ENCODE measurements around the gene DENND6B. TPM values are rescaled to one million over a fixed set of nuclear protein-coding genes. Genes with fewer than 3 reads are reported as not detected.

The DENND6B gene
- total RNA-seq = 1.5 and 9.8 TPM in 2 replicates

GRCh38 chr22:50326956-50327710 lies at the start of gene DENND6B:
Gene DENND6B (minus strand): TSS chr22:50327012. CDS start chr22:50326988, 24 bp downstream.

GRCh38 chr22:50342651-50343540 lies 16.1 kb upstream of the DENND6B start, which contains the start of gene PPP6R2:
Gene PPP6R2 (plus strand): TSS chr22:50343327. CDS start chr22:50393909, 50,582 bp downstream.

GRCh38 chr22:50306753-50307749 lies 19.8 kb downstream of the DENND6B start, which contains the start of gene PLXNB2:
Gene PLXNB2 (minus strand): TSS chr22:50307646. CDS start chr22:50290584, 17,062 bp downstream.

GRCh38 chr22:50269970-50270665 lies 56.7 kb downstream of the DENND6B start, which contains the start of gene MAPK11:
Gene MAPK11 (minus strand): TSS chr22:50270380. CDS start chr22:50270292, 88 bp downstream.

GRCh38 chr22:50261615-50262459 lies 65.0 kb downstream of the DENND6B start, which contains the start of gene MAPK12:
Gene MAPK12 (minus strand): TSS chr22:50261683. CDS start chr22:50261509, 174 bp downstream.

Other genes starting within 250 kb of the DENND6B start
- gene MLC1, start 241.6 kb downstream of the DENND6B start, total RNA-seq = not detected in 2 replicates
- gene MOV10L1, start 237.0 kb downstream of the DENND6B start, total RNA-seq = under 0.01 and 0.76 TPM in 2 replicates
- 0.13 and 0.16 TPM in 2 replicates for gene PANX2, start 156.3 kb downstream of the DENND6B start, total RNA-seq
- 43.7 and 56.1 TPM in 2 replicates for gene TRABD, start 141.1 kb downstream of the DENND6B start, total RNA-seq
- gene SELENOO, start 126.0 kb downstream of the DENND6B start, total RNA-seq = 19.1 and 23.1 TPM in 2 replicates
- 24.9 and 31.4 TPM in 2 replicates for gene TUBGCP6, start 82.0 kb downstream of the DENND6B start, total RNA-seq
- gene HDAC10, start 75.7 kb downstream of the DENND6B start, total RNA-seq = 18.4 and 40.1 TPM in 2 replicates
- gene MAPK12, start 65.3 kb downstream of the DENND6B start, total RNA-seq = 40.6 and 41.6 TPM in 2 replicates
- 14.3 and 19.8 TPM in 2 replicates for gene MAPK11, start 56.6 kb downstream of the DENND6B start, total RNA-seq
- 241 and 564 TPM in 2 replicates for gene PLXNB2, start 19.4 kb downstream of the DENND6B start, total RNA-seq
- 37.6 and 52.5 TPM in 2 replicates for gene PPP6R2, start 16.3 kb upstream of the DENND6B start, total RNA-seq
- 74.1 and 83.3 TPM in 2 replicates for gene SBF1, start 148.0 kb upstream of the DENND6B start, total RNA-seq
- 5.9 and 14.1 TPM in 2 replicates for gene ADM2, start 154.5 kb upstream of the DENND6B start, total RNA-seq
- 0.33 and 1.5 TPM in 2 replicates for gene MIOX, start 159.8 kb upstream of the DENND6B start, total RNA-seq
- gene LMF2, start 180.7 kb upstream of the DENND6B start, total RNA-seq = 102 and 128 TPM in 2 replicates
- gene NCAPH2, start 181.2 kb upstream of the DENND6B start, total RNA-seq = 27.3 and 81.8 TPM in 2 replicates
- gene SCO2, start 198.6 kb upstream of the DENND6B start, total RNA-seq = 0.33 and 2.7 TPM in 2 replicates
- 11.9 and 37.3 TPM in 2 replicates for gene TYMP, start 203.0 kb upstream of the DENND6B start, total RNA-seq
- 0.16 and 1.3 TPM in 2 replicates for gene KLHDC7B, start 218.9 kb upstream of the DENND6B start, total RNA-seq
- gene SYCE3, start 235.9 kb upstream of the DENND6B start, total RNA-seq = not detected in 2 replicates